Activated gamma-delta T cell treated with Interleukin-2 at 50 U/mL for 16 hours (primary cell): Measurements from ENCODE around the gene TMEM139.

ENCODE experiments used
- DNase-seq: peaks from one replicate; pipeline ENCODE4 v3.0.0-alpha.2; 2020

Gene TMEM139

GRCh38 chr7:143284591-143285469 is at the start of gene TMEM139:
TSS of gene TMEM139 (plus strand) at chr7:143284958. CDS start at chr7:143285958, 1,000 bp downstream.
- DNase-seq = no peak

DNA sequence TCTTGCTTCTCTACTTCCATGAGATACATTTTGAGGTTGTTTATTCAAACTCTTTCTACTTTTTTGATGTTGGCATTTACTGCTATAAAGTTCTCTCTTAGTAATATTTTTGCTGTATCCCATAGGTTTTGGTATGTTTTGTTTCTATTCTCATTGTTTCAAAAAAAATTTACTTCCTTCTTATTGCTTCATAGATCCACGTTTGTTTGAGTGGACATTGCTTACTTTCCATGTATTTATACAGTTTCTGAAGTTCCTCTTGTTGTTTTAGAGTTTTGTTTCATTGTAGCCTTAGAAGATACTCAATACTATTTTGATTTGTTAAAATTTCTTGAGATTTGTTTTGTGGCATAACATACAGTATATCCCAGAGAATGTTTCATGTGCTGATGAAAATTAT is 49.2 kb upstream of the TMEM139 start:
- DNase-seq = no peak

DNA sequence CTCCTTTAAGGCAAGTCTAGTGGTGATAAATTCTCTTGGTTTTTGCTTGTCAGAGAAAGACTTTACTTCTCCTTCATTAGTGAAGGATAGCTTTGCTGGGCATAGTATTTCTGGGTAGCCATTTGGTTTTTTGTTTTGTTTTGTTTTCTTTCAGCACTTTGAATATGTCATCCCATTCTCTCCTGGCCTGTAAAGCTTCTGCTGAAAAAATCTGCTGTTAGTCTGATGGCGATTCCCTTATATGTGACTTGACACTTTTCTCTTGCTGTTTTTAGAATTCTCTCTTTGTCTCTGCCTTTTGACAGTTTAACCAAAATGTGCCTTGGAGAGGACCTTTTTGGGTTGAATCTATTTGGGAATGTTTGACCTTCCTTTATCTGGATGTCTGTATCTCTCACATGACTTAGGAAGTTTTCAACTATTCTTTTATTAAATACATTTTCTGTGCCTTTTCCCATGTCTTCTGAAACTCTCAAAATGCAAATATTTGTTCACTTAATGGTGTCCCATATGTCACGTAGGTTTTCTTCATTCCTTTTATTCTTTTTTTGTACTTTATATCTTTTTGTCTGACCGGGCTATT is 48.3 kb upstream of the TMEM139 start:
- no peak for DNase-seq

DNA sequence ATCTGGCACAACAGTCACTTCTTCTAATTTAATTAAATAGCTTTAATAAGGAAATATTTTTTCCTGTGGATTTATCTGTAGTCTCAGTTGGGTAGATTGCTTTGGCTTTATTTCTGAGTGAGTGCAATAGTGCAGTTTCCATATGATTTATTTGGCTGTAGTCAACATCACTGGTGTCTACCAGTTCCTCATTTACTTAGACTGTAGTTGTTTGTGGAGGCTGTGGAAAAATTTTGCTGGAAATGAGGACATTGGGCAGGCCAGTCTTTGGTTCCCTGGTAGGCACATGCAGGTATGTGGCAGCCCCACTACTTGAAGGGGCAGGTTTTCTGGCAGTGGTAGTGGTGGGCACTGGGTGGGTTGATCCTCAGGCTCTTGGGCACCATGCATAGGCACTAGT is 47.4 kb upstream of the TMEM139 start:
- DNase-seq = no peak

DNA sequence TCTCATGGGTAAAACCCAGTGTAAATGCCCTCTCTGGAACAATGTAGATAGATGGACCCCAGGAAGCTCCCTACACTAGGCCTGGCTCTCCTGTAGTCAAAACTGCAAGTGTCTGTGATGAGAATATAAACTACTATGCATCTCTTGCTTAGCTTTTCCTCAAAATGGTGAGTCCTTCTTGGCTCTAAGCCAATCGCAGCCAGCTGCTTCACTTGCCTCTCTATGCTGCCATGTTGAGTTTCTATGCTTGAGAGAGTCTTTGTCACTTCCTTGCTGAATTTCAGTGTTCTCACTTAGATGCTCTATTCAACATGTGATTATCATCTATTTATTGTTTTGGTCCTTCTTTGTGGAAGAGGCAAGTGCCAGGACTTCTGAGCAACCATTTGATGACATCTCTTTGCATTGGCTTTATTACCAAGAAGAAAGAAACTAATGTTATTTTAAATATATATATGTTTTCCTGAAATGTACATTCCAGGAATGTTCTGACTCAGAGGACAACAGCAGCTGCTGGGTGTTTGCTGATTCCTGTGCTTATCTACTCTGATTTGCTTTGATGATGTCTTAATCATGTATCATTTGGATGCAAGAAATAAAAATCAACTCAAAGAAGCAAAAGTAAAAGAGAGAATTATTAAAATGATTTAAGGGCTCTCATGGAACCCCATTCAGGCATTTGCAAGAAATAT is 46.3 kb upstream of the TMEM139 start:
- DNase-seq = no peak

GRCh38 chr7:143239813-143240212 is 44.9 kb upstream of the TMEM139 start:
- DNase-seq = no peak

DNA sequence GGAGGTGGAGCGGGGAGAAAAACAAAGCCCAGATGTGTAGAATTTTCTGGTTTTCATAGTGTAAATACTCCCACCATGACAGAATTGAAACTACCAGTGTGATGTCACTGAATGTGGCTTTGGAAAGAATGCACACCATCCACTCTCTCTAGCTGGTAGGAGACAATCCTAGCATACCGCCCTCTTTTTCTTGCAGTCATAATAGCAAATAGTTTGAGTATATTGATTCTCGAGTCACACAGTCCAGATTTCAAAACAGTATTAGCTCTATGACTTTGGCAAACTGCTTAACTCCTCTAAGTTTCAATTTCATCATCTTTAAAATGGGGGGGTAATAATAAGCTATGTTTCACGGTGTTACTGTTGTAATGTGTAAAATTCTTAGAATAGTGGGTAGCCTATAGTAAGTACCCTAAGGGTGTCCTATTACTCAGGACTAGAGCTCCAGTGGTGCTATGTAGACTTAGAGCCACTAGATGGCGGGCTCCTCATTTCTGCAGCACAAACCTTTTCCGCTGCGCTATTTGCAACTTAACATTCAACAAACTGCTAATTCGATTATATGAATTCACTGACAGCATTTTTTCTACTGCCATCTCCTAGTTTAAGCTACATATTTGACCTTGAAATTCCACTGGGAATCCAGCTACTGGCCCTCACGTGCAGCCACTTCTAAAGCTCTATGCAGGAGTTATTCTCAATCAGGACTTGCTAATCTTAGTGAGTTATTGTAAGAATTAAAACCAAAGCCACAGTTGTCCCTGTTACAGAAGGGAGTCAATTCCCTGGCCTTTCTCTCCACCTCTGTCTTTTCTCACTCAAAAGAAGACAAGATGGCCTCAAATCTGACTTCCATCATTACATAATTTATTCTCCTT is 44.2 kb upstream of the TMEM139 start:
- DNase-seq = peak; percentile 66

GRCh38 chr7:143242306-143242705 is 42.5 kb upstream of the TMEM139 start:
- no peak for DNase-seq

GRCh38 chr7:143243111-143243510 is 41.6 kb upstream of the TMEM139 start:
- DNase-seq = no peak

GRCh38 chr7:143243614-143244013 is 41.1 kb upstream of the TMEM139 start:
- DNase-seq = no peak

DNA sequence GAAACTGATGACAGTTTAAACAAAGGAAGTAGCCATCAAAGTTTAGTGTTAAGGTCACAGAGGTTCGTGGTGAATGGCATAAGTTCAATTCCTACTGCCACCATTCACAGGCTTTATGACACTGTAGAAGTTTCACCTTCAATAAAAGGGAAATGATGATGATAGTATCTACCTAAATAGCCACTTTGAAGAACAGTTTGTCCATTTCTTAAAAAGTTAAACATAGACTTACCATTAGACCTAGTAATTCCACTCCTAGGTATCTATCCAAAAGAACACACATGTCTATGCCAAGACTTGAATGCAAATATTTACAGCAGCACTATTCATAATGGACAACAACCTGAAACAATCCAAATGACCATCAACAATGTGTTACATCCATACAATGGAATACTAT is 40.4 kb upstream of the TMEM139 start:
- DNase-seq = no peak

- DNase-seq = no peak
Observed at GRCh38 chr7:143245123-143245522, 39.6 kb upstream of the TMEM139 start.

DNA sequence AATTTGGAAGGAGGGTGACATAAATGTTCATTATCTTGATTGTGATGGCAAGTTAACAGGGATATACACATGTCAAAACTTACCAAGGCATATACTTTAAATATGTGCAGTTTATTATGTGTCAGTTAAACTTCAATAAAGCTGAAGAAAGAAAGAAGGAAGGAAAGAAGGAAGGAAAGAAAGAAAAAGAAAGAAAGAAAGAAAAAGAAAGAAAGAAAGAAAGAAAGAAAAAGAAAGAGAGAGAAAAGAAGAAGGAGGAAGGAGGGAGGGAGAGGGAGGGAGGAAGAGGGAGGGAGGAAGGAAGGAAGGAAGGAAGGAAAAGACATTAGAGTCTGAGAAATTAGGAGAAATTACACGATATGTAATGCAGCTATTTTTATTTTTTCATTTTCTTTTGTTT is 37.4 kb upstream of the TMEM139 start:
- DNase-seq = no peak

DNA sequence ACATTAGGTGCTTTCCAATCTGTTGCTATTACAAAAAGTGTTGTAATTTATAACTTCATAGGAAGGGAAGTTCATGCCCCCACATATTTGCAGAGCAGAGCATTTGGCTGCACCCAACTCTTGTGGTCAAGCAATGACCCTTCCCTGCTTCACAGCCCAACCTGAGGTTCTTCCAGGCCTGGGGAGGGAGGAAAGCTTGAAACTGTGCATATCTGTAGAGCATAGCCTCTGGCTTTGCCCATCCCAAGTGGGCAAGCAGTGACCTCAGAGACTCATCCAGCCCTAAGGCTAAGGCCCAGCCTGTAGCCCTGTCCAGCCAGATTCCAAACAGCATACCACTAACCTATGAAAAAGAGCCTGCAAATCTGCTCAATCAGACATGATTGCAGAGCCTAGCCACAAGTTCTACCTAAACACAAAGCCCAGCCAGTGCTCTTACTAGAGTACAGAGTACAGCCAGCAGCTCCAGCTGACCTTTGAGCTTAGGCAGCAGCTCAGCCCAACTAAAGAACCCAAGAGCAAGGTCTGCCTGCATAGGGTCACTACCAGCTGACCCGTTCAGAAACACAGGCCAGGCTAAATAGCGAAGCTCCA is 35.9 kb upstream of the TMEM139 start:
- no peak for DNase-seq

DNA sequence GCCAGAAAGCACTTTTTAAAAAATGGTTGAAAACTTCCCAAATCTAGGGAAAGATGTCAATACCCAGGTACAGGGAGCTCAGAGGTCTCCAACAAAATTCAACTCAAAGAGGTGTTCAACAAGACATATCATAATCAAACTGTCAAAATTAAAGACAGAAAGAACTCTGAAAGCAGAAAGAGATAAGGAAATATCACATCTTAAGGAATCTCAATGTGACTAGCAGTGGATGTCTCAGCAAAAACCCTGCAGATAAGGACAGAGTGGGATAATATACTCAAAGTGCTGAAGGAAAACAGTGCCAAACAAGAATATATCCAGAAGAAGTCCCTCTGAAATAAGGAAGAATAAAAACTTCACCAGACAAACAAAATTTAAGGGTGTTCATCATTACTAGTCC is 34.6 kb upstream of the TMEM139 start:
- no peak for DNase-seq

DNA sequence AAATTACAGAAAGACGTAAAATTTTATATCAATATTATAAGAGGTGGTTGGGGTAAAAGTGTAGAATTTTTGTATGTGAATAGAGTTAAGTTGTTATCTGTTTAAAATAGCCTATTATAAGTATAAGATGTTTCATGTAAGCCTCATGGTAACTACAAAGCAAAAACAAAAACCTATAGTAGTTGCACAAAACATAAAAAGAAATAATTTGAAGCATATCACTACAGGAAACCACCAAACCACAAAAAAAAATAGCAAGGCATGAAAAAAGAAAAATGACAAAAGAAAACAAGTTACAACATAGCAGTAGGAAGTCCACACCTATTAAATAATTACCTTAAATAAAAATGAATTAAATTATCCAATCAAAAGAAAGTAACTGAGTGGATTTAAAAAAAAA is 33.9 kb upstream of the TMEM139 start:
- DNase-seq = no peak

- DNase-seq = no peak
Observed at GRCh38 chr7:143252006-143252405, 32.8 kb upstream of the TMEM139 start.

DNA sequence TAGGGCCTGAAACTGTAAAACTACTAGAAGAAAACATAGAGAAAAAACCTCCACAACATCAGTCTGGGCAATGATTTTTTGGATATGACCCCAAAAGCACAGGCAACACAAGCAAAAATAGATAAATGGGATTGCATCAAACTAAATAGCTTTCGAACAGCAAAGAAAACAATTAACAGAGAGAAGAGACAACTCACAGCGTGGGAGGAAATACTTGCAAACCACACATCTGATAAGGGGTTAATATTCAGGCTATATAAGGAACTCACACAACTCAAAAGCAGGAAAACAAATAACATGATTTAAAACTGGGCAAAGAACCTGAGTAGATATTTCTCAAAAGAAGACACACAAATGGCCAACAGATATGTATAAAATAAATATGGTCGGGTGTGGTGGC is 29.2 kb upstream of the TMEM139 start:
- DNase-seq = no peak

DNA sequence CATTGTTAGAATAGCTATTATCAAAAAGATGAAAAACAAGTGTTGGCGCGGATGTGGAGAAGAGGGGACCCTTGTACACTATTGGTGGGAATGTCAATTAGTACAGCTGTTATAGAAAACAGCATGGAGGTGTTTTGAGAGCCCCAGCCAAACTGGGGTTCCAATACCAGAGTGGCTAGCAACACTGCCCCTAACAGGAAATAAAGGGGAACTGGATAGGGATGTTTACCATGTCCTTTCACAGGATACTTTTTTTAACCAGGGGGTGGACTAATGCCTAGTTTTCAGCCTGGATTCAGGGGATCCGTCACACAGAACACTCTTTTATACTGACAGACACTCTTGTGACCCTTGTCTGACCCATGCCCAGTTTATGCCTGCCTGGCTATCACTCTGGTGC is 28.4 kb upstream of the TMEM139 start:
- DNase-seq = no peak

GRCh38 chr7:143256932-143257331 is 27.8 kb upstream of the TMEM139 start:
- no peak for DNase-seq

GRCh38 chr7:143257501-143257900 is 27.3 kb upstream of the TMEM139 start:
- no peak for DNase-seq

DNA sequence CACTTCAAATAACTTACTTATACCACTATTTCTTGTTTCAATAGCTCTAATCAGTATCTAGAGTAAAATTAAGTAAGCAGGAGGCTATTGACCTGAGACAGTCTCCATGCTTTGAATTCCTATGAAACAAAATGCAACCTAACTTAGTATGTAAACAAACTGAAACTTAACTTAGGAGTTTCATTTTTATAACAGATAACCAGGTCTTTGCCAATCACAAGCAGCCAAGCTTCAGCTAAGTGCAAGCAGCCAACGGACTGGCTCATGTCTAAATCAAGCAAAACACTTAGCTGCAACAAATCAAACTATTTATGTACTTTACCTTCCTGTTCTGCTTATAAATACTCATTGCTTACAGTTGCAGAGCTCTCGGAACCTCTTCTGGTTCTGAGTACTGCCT is 25.9 kb upstream of the TMEM139 start:
- DNase-seq = no peak

DNA sequence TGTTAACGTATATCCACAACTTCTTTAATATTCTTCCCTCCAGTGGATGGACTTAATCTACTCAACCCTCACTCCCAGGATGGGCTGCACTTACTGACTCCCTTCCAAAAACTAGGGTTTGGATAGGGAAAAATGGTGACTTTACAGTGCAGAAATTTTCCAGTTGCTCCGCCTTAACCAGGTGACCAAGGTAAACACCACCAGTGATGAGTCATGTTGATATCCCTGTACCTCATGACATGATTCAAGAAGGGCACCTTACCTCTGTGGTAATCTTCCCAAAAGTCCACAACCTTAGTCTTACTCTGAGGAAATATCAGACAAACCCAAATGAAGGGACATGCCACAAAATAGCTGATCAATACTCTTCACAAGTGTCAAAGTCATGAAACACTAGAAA is 25.0 kb upstream of the TMEM139 start:
- no peak for DNase-seq
